GF-D8 (cell line): ENCODE data around the gene FANCF.
"Not testable (repeated sequence)": the region's sequence is repeated elsewhere in the genome, so short reads cannot be mapped to it uniquely, and the experiment has no call there.

Experiments
- DNase-seq: peaks from one replicate; lab custom pipeline; 2025; lab: John Stamatoyannopoulos, UW

FANCF gene

GRCh38 chr11:22625448-22626287 is at the start of gene FANCF:
Gene FANCF (minus strand): TSS chr11:22625823. CDS start chr11:22625810, 13 bp downstream.
- peak; percentile 88 for DNase-seq

GRCh38 chr11:22674470-22675439 is 49.1 kb upstream of the FANCF start:
- no peak for DNase-seq

- DNase-seq: no peak
Observed at GRCh38 chr11:22671751-22672150, 46.1 kb upstream of the FANCF start.

GRCh38 chr11:22670830-22671229 is 45.2 kb upstream of the FANCF start:
- no peak for DNase-seq

GRCh38 chr11:22669368-22669767 is 43.7 kb upstream of the FANCF start:
- no peak for DNase-seq

- peak; percentile 9 for DNase-seq
Observed at GRCh38 chr11:22668005-22668796, 42.6 kb upstream of the FANCF start.

GRCh38 chr11:22666688-22667439 is 41.2 kb upstream of the FANCF start:
- no peak for DNase-seq

GRCh38 chr11:22666325-22666687 is 40.7 kb upstream of the FANCF start, which contains the start of gene GAS2:
Gene GAS2 (plus strand): TSS chr11:22666611. CDS start chr11:22674870, 8,259 bp downstream.
- no peak for DNase-seq

GRCh38 chr11:22659783-22660182 is 34.2 kb upstream of the FANCF start:
- no peak for DNase-seq

GRCh38 chr11:22657101-22657694 is 31.6 kb upstream of the FANCF start:
- no peak for DNase-seq

- DNase-seq: no peak
Observed at GRCh38 chr11:22656130-22656529, 30.5 kb upstream of the FANCF start.

- DNase-seq: not testable (repeated sequence)
Observed at GRCh38 chr11:22652346-22652745, 26.7 kb upstream of the FANCF start.

GRCh38 chr11:22641559-22641958 is 15.9 kb upstream of the FANCF start:
- DNase-seq: no peak

- no peak for DNase-seq
Observed at GRCh38 chr11:22640862-22641261, 15.2 kb upstream of the FANCF start.

GRCh38 chr11:22635689-22636088 is 10.1 kb upstream of the FANCF start:
- DNase-seq: no peak

- DNase-seq: no peak
Observed at GRCh38 chr11:22634897-22635629, 9.4 kb upstream of the FANCF start.

- DNase-seq: no peak
Observed at GRCh38 chr11:22633354-22633902, 7.8 kb upstream of the FANCF start.

GRCh38 chr11:22627421-22627820 is 1.8 kb upstream of the FANCF start:
- no peak for DNase-seq

- no peak for DNase-seq
Observed at GRCh38 chr11:22626573-22627239, 1.1 kb upstream of the FANCF start.
